HEK293 (cell line): Measurements from ENCODE around the gene PBXIP1.

Experiments
- CTCF ChIA-PET: fragments of 350-600 bp; formaldehyde crosslinking; extraction: SDS; loops from one replicate; lab custom pipeline; 2021; ENCODE audit warnings: antibody characterized with exemption; lab: Yijun Ruan, JAX
- POLR2A ChIA-PET: fragments of 300-600 bp; formaldehyde crosslinking; extraction: SDS; loops from one replicate; lab custom pipeline; 2020; ENCODE audit warnings: antibody characterized with exemption, inconsistent platforms; lab: Yijun Ruan, JAX
- H3K27ac ChIP-seq: fragments of 200-500 bp; sonication (Bioruptor generic); 2 replicates; pipeline ENCODE4 v1.5.1; 2014; ENCODE audit warnings: low read depth, low read length, control low read depth, inconsistent platforms; ENCODE audit errors: extremely low read depth
- H3K36me3 ChIP-seq, 2 experiments: fragments of 200-500 bp in 1 of 2; sonication (Bioruptor generic) in 1 of 2; 1 replicate in 1 of 2; 2 replicates in 1 of 2; pipeline ENCODE4 v1.5.1; 2014 to 2017; ENCODE audit warnings: inconsistent platforms in 2 of 2, low read length in 2 of 2; ENCODE audit not compliant: control insufficient read depth in 2 of 2, insufficient read depth in 1 of 2
- H3K4me1 ChIP-seq: fragments of 200-500 bp; sonication (Bioruptor generic); 2 replicates; pipeline ENCODE4 v1.5.1; 2014; ENCODE audit warnings: mild to moderate bottlenecking, low read length, inconsistent platforms; ENCODE audit not compliant: control insufficient read depth, insufficient read depth
- H3K4me3 ChIP-seq: 2 replicates; pipeline ENCODE4 v1.5.1; 2011; ENCODE audit warnings: low read depth, mild to moderate bottlenecking, control low read depth, low read length, moderate library complexity
- H3K9me3 ChIP-seq: fragments of 200-500 bp; sonication (Bioruptor generic); 2 replicates; pipeline ENCODE4 v1.5.1; 2014; ENCODE audit warnings: low read depth, low read length, inconsistent platforms; ENCODE audit not compliant: control insufficient read depth, insufficient read depth
- BCL11A ChIP-seq: fragments of 450-650 bp; formaldehyde crosslinking; IDR thresholded peaks from 2 replicates; pipeline ENCODE4 v1.5.1; 2016; ENCODE audit warnings: low read depth, missing biosample characterization, missing genetic modification characterization
- GLIS1 ChIP-seq: fragments of 450-650 bp; formaldehyde crosslinking; IDR thresholded peaks from 2 replicates; pipeline ENCODE4 v1.5.1; 2016; ENCODE audit warnings: missing biosample characterization, missing genetic modification characterization
- GLIS2 ChIP-seq: fragments of 450-650 bp; formaldehyde crosslinking; IDR thresholded peaks from 2 replicates; pipeline ENCODE4 v1.5.1; 2016; ENCODE audit warnings: missing biosample characterization, missing genetic modification characterization
- OVOL3 ChIP-seq: fragments of 450-650 bp; formaldehyde crosslinking; IDR thresholded peaks from 2 replicates; pipeline ENCODE4 v1.5.1; 2016; ENCODE audit warnings: missing biosample characterization, missing genetic modification characterization
- PRDM10 ChIP-seq: fragments of 450-650 bp; formaldehyde crosslinking; IDR thresholded peaks from 2 replicates; pipeline ENCODE4 v1.5.1; 2016; ENCODE audit warnings: missing biosample characterization, missing genetic modification characterization
- ZBTB7A ChIP-seq: fragments of 450-650 bp; formaldehyde crosslinking; IDR thresholded peaks from 2 replicates; pipeline ENCODE4 v1.5.1; 2016; ENCODE audit warnings: low read depth, missing biosample characterization, missing genetic modification characterization
- ZNF184 ChIP-seq: fragments of 450-650 bp; IDR thresholded peaks from 2 replicates; pipeline ENCODE4 v1.5.1; 2018; ENCODE audit warnings: missing biosample characterization, mild to moderate bottlenecking, missing genetic modification characterization
- ZNF335 ChIP-seq: fragments of 450-650 bp; formaldehyde crosslinking; conservative IDR thresholded peaks from 2 replicates; pipeline ENCODE4 v1.5.1; 2016; ENCODE audit warnings: missing biosample characterization, missing genetic modification characterization
- ZNF37A ChIP-seq: fragments of 450-650 bp; IDR thresholded peaks from 2 replicates; pipeline ENCODE4 v1.5.1; 2018; ENCODE audit warnings: missing biosample characterization, missing genetic modification characterization
- ZNF544 ChIP-seq: fragments of 450-650 bp; formaldehyde crosslinking; IDR thresholded peaks from 2 replicates; pipeline ENCODE4 v1.5.0; 2017; ENCODE audit warnings: missing biosample characterization, missing genetic modification characterization
- ZNF645 ChIP-seq: fragments of 450-650 bp; formaldehyde crosslinking; IDR thresholded peaks from 2 replicates; pipeline ENCODE4; 2016; ENCODE audit warnings: missing biosample characterization, missing genetic modification characterization
- ZNF660 ChIP-seq: fragments of 450-650 bp; IDR thresholded peaks from 2 replicates; pipeline ENCODE4 v1.5.1; 2018; ENCODE audit warnings: missing biosample characterization, mild to moderate bottlenecking, missing genetic modification characterization
- ZNF76 ChIP-seq: fragments of 450-650 bp; formaldehyde crosslinking; IDR thresholded peaks from 2 replicates; pipeline ENCODE4; 2016; ENCODE audit warnings: low read depth, missing biosample characterization, missing genetic modification characterization, borderline replicate concordance
- ZNF843 ChIP-seq: fragments of 450-650 bp; formaldehyde crosslinking; IDR thresholded peaks from 2 replicates; pipeline ENCODE4 v1.5.1; 2016; ENCODE audit warnings: missing biosample characterization, missing genetic modification characterization
- TF ChIP-seq, protein P1 (sequence below): fragments of 450-650 bp; formaldehyde crosslinking; IDR thresholded peaks from 2 replicates; pipeline ENCODE4 v1.5.1; 2016; ENCODE audit warnings: missing biosample characterization, missing genetic modification characterization, low read depth
- TF ChIP-seq, protein P2 (sequence below): fragments of 450-650 bp; formaldehyde crosslinking; IDR thresholded peaks from 2 replicates; pipeline ENCODE4 v1.5.1; 2016; ENCODE audit warnings: missing biosample characterization, missing genetic modification characterization
- TF ChIP-seq, protein P3 (sequence below): fragments of 450-650 bp; formaldehyde crosslinking; IDR thresholded peaks from 2 replicates; pipeline ENCODE4 v1.5.1; 2016; ENCODE audit warnings: missing biosample characterization, missing genetic modification characterization

Gene PBXIP1

DNA sequence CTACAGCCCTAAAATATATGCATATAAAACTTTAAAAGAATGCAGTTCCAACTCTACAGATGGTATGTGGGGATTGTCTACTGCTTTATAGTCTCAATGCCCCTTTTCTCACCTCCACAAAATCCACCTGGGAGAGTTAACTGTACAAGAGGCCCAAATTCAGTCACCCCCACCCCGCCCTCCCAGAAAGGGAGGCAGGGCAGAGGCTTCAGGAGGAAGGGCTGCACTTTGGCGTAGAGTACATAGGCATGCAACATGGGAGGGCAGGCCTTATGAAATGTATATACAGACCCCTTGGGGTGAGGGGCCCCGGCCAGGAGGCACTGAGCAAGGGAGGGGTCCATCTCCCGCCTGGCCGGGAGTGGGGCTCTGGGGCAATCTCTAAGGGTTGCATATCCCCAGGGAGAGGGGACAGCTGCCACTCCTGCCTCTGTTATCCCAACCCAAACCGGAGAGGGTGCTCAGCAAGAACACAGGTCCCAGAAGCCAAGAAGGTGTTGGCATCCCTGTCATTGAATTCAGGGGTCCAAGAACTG lies 7.0 kb upstream of the PBXIP1 start (continued):
- TF ChIP-seq, protein P1, sequence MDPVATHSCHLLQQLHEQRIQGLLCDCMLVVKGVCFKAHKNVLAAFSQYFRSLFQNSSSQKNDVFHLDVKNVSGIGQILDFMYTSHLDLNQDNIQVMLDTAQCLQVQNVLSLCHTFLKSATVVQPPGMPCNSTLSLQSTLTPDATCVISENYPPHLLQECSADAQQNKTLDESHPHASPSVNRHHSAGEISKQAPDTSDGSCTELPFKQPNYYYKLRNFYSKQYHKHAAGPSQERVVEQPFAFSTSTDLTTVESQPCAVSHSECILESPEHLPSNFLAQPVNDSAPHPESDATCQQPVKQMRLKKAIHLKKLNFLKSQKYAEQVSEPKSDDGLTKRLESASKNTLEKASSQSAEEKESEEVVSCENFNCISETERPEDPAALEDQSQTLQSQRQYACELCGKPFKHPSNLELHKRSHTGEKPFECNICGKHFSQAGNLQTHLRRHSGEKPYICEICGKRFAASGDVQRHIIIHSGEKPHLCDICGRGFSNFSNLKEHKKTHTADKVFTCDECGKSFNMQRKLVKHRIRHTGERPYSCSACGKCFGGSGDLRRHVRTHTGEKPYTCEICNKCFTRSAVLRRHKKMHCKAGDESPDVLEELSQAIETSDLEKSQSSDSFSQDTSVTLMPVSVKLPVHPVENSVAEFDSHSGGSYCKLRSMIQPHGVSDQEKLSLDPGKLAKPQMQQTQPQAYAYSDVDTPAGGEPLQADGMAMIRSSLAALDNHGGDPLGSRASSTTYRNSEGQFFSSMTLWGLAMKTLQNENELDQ (tag by site-specific recombination): no peak
- TF ChIP-seq ZNF544 (tag by site-specific recombination) (no peak), ZNF76 (tag by site-specific recombination) (no peak), PRDM10 (no peak), ZNF37A (no peak), ZNF843 (tag by site-specific recombination) (no peak)

DNA sequence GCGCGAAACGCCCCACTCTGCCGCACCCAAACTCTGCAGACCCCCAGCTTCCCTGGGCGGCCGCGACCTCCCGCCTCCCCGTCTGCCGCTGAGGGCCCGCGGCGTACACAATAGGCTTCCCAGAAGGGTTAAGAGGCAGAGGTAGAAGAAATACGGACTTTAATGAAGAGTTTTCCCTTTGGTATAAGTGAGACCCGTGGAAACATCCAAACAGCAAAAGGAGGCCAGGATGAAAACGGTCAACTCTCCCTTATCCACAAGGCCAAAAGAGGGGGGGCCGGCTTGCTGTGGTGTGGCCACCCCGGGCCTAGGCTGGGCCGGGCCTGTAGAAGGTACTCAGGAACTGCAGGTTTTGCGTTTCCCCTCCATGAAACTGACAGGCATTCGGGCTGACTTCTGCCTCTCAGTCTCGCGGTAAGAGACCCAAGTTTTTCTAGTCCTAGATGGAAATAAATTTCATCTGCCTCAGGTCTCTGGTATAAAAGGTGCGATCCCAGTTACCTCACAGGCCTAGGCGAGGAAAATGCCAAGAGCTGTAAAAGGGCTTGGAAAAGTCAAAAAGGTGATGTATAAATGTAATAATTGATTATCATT lies 6.4 kb upstream of the PBXIP1 start:
- ChIA-PET POLR2A (interaction anchor here (1.2 to 2.9 kb wide), 7 partner anchors 10 to 97 kb away, joined by 3 to 69 read pairs (median 5); partner anchors contain the start of genes FLAD1, PMVK and SHC1), CTCF (interaction anchor here (0.6 to 2.5 kb wide), 10 partner anchors 8 to 799 kb away, joined by 3 to 16 read pairs (median 4); partner anchors contain the start of gene FLAD1)
- Histone ChIP-seq H3K4me1 (peaks cover 8% of the 10 kb centered on the region), H3K36me3 (peaks cover 3 to 66% of the 10 kb centered on the region in 2 experiments), H3K27ac (peak overlapping the region; percentile 94), H3K4me3 (peak overlapping the region; percentile 90), H3K9me3 (no peaks in the 10 kb centered on the region)
- peak; percentile 45 for TF ChIP-seq GLIS2 (tag by site-specific recombination)
- TF ChIP-seq, protein P2, sequence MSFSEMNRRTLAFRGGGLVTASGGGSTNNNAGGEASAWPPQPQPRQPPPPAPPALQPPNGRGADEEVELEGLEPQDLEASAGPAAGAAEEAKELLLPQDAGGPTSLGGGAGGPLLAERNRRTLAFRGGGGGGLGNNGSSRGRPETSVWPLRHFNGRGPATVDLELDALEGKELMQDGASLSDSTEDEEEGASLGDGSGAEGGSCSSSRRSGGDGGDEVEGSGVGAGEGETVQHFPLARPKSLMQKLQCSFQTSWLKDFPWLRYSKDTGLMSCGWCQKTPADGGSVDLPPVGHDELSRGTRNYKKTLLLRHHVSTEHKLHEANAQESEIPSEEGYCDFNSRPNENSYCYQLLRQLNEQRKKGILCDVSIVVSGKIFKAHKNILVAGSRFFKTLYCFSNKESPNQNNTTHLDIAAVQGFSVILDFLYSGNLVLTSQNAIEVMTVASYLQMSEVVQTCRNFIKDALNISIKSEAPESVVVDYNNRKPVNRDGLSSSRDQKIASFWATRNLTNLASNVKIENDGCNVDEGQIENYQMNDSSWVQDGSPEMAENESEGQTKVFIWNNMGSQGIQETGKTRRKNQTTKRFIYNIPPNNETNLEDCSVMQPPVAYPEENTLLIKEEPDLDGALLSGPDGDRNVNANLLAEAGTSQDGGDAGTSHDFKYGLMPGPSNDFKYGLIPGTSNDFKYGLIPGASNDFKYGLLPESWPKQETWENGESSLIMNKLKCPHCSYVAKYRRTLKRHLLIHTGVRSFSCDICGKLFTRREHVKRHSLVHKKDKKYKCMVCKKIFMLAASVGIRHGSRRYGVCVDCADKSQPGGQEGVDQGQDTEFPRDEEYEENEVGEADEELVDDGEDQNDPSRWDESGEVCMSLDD (tag by site-specific recombination): peak; percentile 47; the same call in 1 of the 2 replicates
- TF ChIP-seq ZNF645 (tag by site-specific recombination): no peak
- no peak for TF ChIP-seq ZNF184 (tag by site-specific recombination)
- TF ChIP-seq BCL11A: peak; percentile 15; the same call in 1 of the 2 replicates
- TF ChIP-seq, protein P3, sequence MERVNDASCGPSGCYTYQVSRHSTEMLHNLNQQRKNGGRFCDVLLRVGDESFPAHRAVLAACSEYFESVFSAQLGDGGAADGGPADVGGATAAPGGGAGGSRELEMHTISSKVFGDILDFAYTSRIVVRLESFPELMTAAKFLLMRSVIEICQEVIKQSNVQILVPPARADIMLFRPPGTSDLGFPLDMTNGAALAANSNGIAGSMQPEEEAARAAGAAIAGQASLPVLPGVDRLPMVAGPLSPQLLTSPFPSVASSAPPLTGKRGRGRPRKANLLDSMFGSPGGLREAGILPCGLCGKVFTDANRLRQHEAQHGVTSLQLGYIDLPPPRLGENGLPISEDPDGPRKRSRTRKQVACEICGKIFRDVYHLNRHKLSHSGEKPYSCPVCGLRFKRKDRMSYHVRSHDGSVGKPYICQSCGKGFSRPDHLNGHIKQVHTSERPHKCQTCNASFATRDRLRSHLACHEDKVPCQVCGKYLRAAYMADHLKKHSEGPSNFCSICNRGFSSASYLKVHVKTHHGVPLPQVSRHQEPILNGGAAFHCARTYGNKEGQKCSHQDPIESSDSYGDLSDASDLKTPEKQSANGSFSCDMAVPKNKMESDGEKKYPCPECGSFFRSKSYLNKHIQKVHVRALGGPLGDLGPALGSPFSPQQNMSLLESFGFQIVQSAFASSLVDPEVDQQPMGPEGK (tag by site-specific recombination): peak; percentile 65
- TF ChIP-seq ZNF335 (tag by site-specific recombination): peak; percentile 88
- peak; percentile 9; the same call in 1 of the 2 replicates for TF ChIP-seq OVOL3 (tag by site-specific recombination)
- 0 out of 2 replicates have a peak, but pooled peaks have one; percentile 9 for TF ChIP-seq ZNF660 (tag by site-specific recombination)
- peak; percentile 11; the same call in 1 of the 2 replicates for TF ChIP-seq GLIS1 (tag by site-specific recombination)
- peak; percentile 36; the same call in 1 of the 2 replicates for TF ChIP-seq ZBTB7A (tag by site-specific recombination)
